Ureter (tissue), 1 donor: ENCODE measurements around the gene MICALL2. TPM values are rescaled to one million over a fixed set of nuclear protein-coding genes. Genes with fewer than 3 reads are reported as not detected.

Experiments used
- DNase-seq: peaks from one replicate; pipeline ENCODE4 v3.0.0-alpha.2; 2020; ENCODE audit warnings: low spot score
- total RNA-seq: library from RNA; stranded (reverse); gene quantifications from one replicate; pipeline ENCODE4 v1.2.4, GENCODE V29; 2023
- donor health status: DM: yes; HTN: yes; CAD: no.

MICALL2 gene
- total RNA-seq = 54.7 TPM

- DNase-seq = peak; percentile 86
Observed at GRCh38 chr7:1458683-1459511, at the start of gene MICALL2. MICALL2 (minus strand) TSS chr7:1459470; CDS start chr7:1459326, 144 bp downstream.

- no peak for DNase-seq
Observed at GRCh38 chr7:1508277-1508758, 49.0 kb upstream of the MICALL2 start.

GRCh38 chr7:1505731-1506550 lies 46.7 kb upstream of the MICALL2 start:
- no peak for DNase-seq

GRCh38 chr7:1503816-1504775 lies 44.8 kb upstream of the MICALL2 start, which contains the start of gene INTS1:
INTS1 (minus strand) TSS chr7:1504389; CDS start chr7:1503960, 429 bp downstream.
- DNase-seq = peak; percentile 94

GRCh38 chr7:1503390-1503789 lies 44.1 kb upstream of the MICALL2 start:
- DNase-seq = no peak

GRCh38 chr7:1502845-1503244 lies 43.6 kb upstream of the MICALL2 start:
- no peak for DNase-seq

GRCh38 chr7:1501487-1502270 lies 42.4 kb upstream of the MICALL2 start:
- DNase-seq = no peak

GRCh38 chr7:1500064-1500807 lies 41.0 kb upstream of the MICALL2 start:
- DNase-seq = no peak

GRCh38 chr7:1499367-1500029 lies 40.2 kb upstream of the MICALL2 start:
- no peak for DNase-seq

- no peak for DNase-seq
Observed at GRCh38 chr7:1498370-1499305, 39.4 kb upstream of the MICALL2 start.

- no peak for DNase-seq
Observed at GRCh38 chr7:1497293-1497927, 38.1 kb upstream of the MICALL2 start.

GRCh38 chr7:1496531-1497292 lies 37.4 kb upstream of the MICALL2 start:
- DNase-seq = no peak

GRCh38 chr7:1495564-1496242 lies 36.4 kb upstream of the MICALL2 start:
- DNase-seq = no peak

- DNase-seq = no peak
Observed at GRCh38 chr7:1494866-1495563, 35.7 kb upstream of the MICALL2 start.

- DNase-seq = no peak
Observed at GRCh38 chr7:1494447-1494846, 35.2 kb upstream of the MICALL2 start.

- DNase-seq = no peak
Observed at GRCh38 chr7:1493571-1493970, 34.3 kb upstream of the MICALL2 start.
